ENCODE results near the gene ADAMTS12. TPM values are rescaled to one million over a fixed set of nuclear protein-coding genes. Genes with fewer than 3 reads are reported as not detected.

Gene ADAMTS12
- total and polyA plus RNA-seq, 2 experiments from 2014 or later: 7.8 to 11.5 TPM

- H3K27me3 ChIP-seq (replicated peaks; ENCODE audit: insufficient read depth): peaks cover 51% of the 10 kb centered on the region
Observed at GRCh38 chr5:33936381-33937016, 44.7 kb upstream of the ADAMTS12 start, which contains the start of gene RXFP3. TSS of gene RXFP3 (plus strand) at chr5:33936386. CDS start at chr5:33936741, 355 bp downstream.

GRCh38 chr5:33936004-33936380, 44.2 kb upstream of the ADAMTS12 start:
- H3K4me2 ChIP-seq (ENCODE audit: unreplicated experiment): peak overlapping the region; percentile 95
- no peaks in the 10 kb centered on the region for H3K36me3 ChIP-seq (ENCODE audit: low read depth)
- in situ Hi-C loops (cut with MboI): no loop called here
- no peaks in the 10 kb centered on the region for H3F3A ChIP-seq (ENCODE audit: insufficient read depth)
- 2 to 3% methylated on average over 30 of the region's 30 CpGs for WGBS, 2 experiments (ENCODE audit: low coverage in 1 of 2, low lambda C conversion rate in 2 of 2, missing lambda C conversion rate in 2 of 2)
- TF ChIP-seq EZH2phosphoT487 (IDR thresholded peaks at IDR 0.05; ENCODE audit: insufficient read depth, low read depth): no peak
- TF ChIP-seq EZH2 (IDR thresholded peaks at IDR 0.05; ENCODE audit: insufficient read depth, poor library complexity, severe bottlenecking): no peak
- no peak overlapping the region for H3K9ac ChIP-seq
- no peaks in the 10 kb centered on the region for H4K20me1 ChIP-seq (ENCODE audit: insufficient read depth)
- no peak overlapping the region for H3K27ac ChIP-seq
- peak; percentile 84 for DNase-seq
- H3K9me3 ChIP-seq (ENCODE audit: low read depth): no peaks in the 10 kb centered on the region
- H3K27me3 ChIP-seq (replicated peaks; ENCODE audit: insufficient read depth): peaks cover 46% of the 10 kb centered on the region
- no peaks in the 10 kb centered on the region for H3K9me2 ChIP-seq (ENCODE audit: insufficient read depth)
- H3K79me2 ChIP-seq (ENCODE audit: insufficient read depth): no peaks in the 10 kb centered on the region
- H2AFZ ChIP-seq: peak overlapping the region; percentile 66
- peaks cover 7% of the 10 kb centered on the region for H3K4me1 ChIP-seq (ENCODE audit: insufficient read depth)
- H3K4me3 ChIP-seq: peak overlapping the region; percentile 75

More at GRCh38 chr5:33936381-33937016, 44.7 kb upstream of the ADAMTS12 start, which contains the start of gene RXFP3:
- H3K4me3 ChIP-seq: peak within 1 kb of the TSS; percentile 75
- WGBS, 2 experiments (ENCODE audit: low coverage in 1 of 2, low lambda C conversion rate in 2 of 2, missing lambda C conversion rate in 2 of 2): 15 to 18% methylated on average over 45 of the region's 45 CpGs
- peak within 1 kb of the TSS; percentile 66 for H2AFZ ChIP-seq
- H3K27ac ChIP-seq: no peak within 1 kb of the TSS
- H3K4me2 ChIP-seq (ENCODE audit: unreplicated experiment): peak within 1 kb of the TSS; percentile 95
- H3K4me1 ChIP-seq (ENCODE audit: insufficient read depth): peaks cover 7% of the 10 kb centered on the region
- TF ChIP-seq EZH2 (IDR thresholded peaks at IDR 0.05; ENCODE audit: insufficient read depth, poor library complexity, severe bottlenecking): no peak
- no peak for TF ChIP-seq EZH2phosphoT487 (IDR thresholded peaks at IDR 0.05; ENCODE audit: insufficient read depth, low read depth)
- no peaks in the 10 kb centered on the region for H3F3A ChIP-seq (ENCODE audit: insufficient read depth)
- H3K79me2 ChIP-seq (ENCODE audit: insufficient read depth): no peaks in the 10 kb centered on the region
- no peaks in the 10 kb centered on the region for H3K9me3 ChIP-seq (ENCODE audit: low read depth)
- no peaks in the 10 kb centered on the region for H4K20me1 ChIP-seq (ENCODE audit: insufficient read depth)
- no peaks in the 10 kb centered on the region for H3K9me2 ChIP-seq (ENCODE audit: insufficient read depth)
- no peaks in the 10 kb centered on the region for H3K36me3 ChIP-seq (ENCODE audit: low read depth)
- peak; percentile 49 for DNase-seq
- H3K9ac ChIP-seq: no peak within 1 kb of the TSS
- in situ Hi-C loops (cut with MboI): no loop called here

GRCh38 chr5:33934176-33934575, 42.4 kb upstream of the ADAMTS12 start:
- no peaks in the 10 kb centered on the region for H3K9me2 ChIP-seq (ENCODE audit: insufficient read depth)

GRCh38 chr5:33933723-33934169, 42.0 kb upstream of the ADAMTS12 start:
- no peaks in the 10 kb centered on the region for H4K20me1 ChIP-seq (ENCODE audit: insufficient read depth)
- no peak for DNase-seq
- H3K27me3 ChIP-seq (replicated peaks; ENCODE audit: insufficient read depth): peaks cover 26% of the 10 kb centered on the region
- H2AFZ ChIP-seq: no peak overlapping the region
- no peak overlapping the region for H3K9ac ChIP-seq
- H3F3A ChIP-seq (ENCODE audit: insufficient read depth): no peaks in the 10 kb centered on the region
- H3K36me3 ChIP-seq (ENCODE audit: low read depth): no peaks in the 10 kb centered on the region
- H3K4me2 ChIP-seq (ENCODE audit: unreplicated experiment): no peak overlapping the region
- no peak overlapping the region for H3K27ac ChIP-seq
- H3K4me1 ChIP-seq (ENCODE audit: insufficient read depth): peaks cover 7% of the 10 kb centered on the region
- 95 to 97% methylated on average over 3 of the region's 3 CpGs for WGBS, 2 experiments (ENCODE audit: low coverage in 1 of 2, low lambda C conversion rate in 2 of 2, missing lambda C conversion rate in 2 of 2)
- in situ Hi-C loops (cut with MboI): no loop called here
- TF ChIP-seq EZH2phosphoT487 (IDR thresholded peaks at IDR 0.05; ENCODE audit: insufficient read depth, low read depth) (no peak), EZH2 (IDR thresholded peaks at IDR 0.05; ENCODE audit: insufficient read depth, poor library complexity, severe bottlenecking) (no peak)
- no peaks in the 10 kb centered on the region for H3K79me2 ChIP-seq (ENCODE audit: insufficient read depth)
- no peaks in the 10 kb centered on the region for H3K9me3 ChIP-seq (ENCODE audit: low read depth)
- no peaks in the 10 kb centered on the region for H3K9me2 ChIP-seq (ENCODE audit: insufficient read depth)
- H3K4me3 ChIP-seq: no peak overlapping the region

More at GRCh38 chr5:33934176-33934575, 42.4 kb upstream of the ADAMTS12 start:
- Histone ChIP-seq H3K79me2 (ENCODE audit: insufficient read depth) (no peaks in the 10 kb centered on the region), H3K9me3 (ENCODE audit: low read depth) (no peaks in the 10 kb centered on the region), H3K27me3 (replicated peaks; ENCODE audit: insufficient read depth) (peaks cover 30% of the 10 kb centered on the region), H3F3A (ENCODE audit: insufficient read depth) (no peaks in the 10 kb centered on the region), H3K4me3 (no peak overlapping the region), H3K9ac (no peak overlapping the region), H3K4me1 (ENCODE audit: insufficient read depth) (peaks cover 7% of the 10 kb centered on the region), H4K20me1 (ENCODE audit: insufficient read depth) (no peaks in the 10 kb centered on the region), H3K27ac (no peak overlapping the region), H2AFZ (no peak overlapping the region), H3K36me3 (ENCODE audit: low read depth) (no peaks in the 10 kb centered on the region), H3K4me2 (ENCODE audit: unreplicated experiment) (no peak overlapping the region)
- 15 to 24% methylated on average over 1 of the region's 1 CpG for whole genome bisulfite sequencing, 2 experiments (ENCODE audit: low coverage in 1 of 2, low lambda C conversion rate in 2 of 2, missing lambda C conversion rate in 2 of 2)
- no peak for TF ChIP-seq EZH2 (IDR thresholded peaks at IDR 0.05; ENCODE audit: insufficient read depth, poor library complexity, severe bottlenecking)
- DNase-seq: peak; percentile 35
- in situ Hi-C loops (cut with MboI): no loop called here

Data from GM23248 (cell line).